Measurements from ENCODE around the gene ITGAL.
A peak's percentile ranks its signal among the peaks of the same experiment; 100 is the strongest.

ITGAL gene

DNA sequence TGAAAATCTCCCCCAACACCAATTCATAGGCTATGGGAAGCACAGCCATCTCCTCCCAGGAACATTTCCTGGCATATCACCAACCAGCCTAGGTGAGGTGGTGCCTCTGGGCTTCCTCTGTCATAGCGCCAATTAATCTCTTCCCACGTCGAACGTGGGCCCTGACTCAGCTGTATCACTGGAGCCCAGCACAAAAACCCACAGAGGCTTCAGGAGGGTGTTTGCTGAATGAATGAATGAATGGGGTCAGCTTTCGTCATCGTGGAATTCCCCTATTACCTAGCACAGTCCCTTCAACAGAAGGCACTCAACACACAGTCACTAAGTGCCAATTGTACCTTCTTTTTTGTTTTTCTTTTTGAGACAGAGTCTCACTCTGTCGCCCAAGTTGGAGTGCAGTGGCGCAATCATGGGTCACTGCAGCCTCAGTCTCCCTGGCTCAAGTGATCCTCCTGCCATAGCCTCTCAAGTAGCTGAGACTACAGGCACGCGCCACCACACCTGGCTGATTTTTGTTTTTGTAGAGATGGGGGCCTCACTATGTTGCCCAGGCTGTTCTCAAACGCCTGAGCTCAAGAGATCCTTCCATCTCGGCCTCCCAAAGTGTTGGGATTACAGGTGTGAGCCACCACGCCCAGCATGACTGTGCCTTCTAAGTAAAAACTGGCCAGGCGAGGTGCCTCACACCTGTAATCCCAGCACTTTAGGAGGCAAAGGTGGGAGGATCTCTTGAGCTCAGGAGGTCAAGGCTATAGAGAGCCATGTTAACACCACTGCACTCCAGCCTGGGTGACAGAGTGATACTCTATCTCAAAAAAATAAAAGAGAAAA lies 94.8 kb downstream of the ITGAL start:
- DNase-seq (ENCODE audit: low spot score) (peak; percentile 82), FAIRE-seq (no peak)

DNA sequence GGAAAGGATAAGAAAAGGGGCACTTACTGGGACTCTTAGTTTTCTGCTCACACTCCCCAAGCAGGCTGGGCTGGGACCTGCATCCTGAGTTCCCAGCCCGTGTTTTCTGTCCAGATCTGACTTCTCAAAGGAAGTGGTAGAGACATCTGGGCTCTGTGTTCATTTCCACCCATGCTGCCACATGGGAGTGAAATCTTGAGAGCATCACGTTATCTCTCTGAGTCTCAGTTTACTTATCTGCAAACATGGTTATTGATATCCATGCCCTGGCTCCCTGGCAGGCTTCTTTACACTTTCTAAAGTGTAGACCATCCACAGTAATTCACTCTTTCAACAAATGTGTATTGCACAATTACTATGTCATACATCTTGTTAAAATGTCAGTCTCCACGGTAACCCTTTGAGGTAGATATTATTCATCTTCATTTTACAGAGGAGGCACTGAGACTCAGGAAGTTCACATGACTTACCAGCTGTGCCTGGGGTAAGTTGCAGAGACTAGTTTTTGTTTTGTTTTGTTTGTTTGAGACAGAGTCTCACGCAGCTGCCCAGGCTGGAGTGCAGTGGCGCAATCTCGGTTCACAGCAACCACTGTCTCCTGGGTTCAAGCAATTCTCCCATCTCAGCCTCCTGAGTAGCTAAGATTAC lies 95.6 kb downstream of the ITGAL start:
- FAIRE-seq = no peak
- peak; percentile 63 for DNase-seq (ENCODE audit: low spot score)

GRCh38 chr16:30569281-30569680 lies 96.7 kb downstream of the ITGAL start:
- no peak for FAIRE-seq
- DNase-seq (ENCODE audit: low spot score) = no peak

- DNase-seq (ENCODE audit: low spot score) (no peak), FAIRE-seq (no peak)
Observed at GRCh38 chr16:30569746-30570635, 97.4 kb downstream of the ITGAL start.

- FAIRE-seq (no peak), DNase-seq (ENCODE audit: low spot score) (no peak)
Observed at GRCh38 chr16:30570636-30571444, 98.3 kb downstream of the ITGAL start.

GRCh38 chr16:30571445-30572322 lies 99.1 kb downstream of the ITGAL start, which contains the start of gene ZNF688:
Gene ZNF688 (minus strand): TSS chr16:30571714. CDS start chr16:30571629, 85 bp downstream.
- DNase-seq (ENCODE audit: low spot score) = peak; percentile 20
- no peak for FAIRE-seq

All from RCC 7860 (cell line).